Cerebellar cortex (tissue), 1 donor: ENCODE measurements around the gene TMEM201.
A peak's percentile ranks its signal among the peaks of the same experiment; 100 is the strongest.
"Not testable (repeated sequence)": the region's sequence is repeated elsewhere in the genome, so short reads cannot be mapped to it uniquely, and the experiment has no call there.

Source experiments
- DNase-seq: peaks from one replicate; pipeline ENCODE4 v3.0.0-alpha.2; 2015; ENCODE audit warnings: low spot score

The TMEM201 gene, protein sequence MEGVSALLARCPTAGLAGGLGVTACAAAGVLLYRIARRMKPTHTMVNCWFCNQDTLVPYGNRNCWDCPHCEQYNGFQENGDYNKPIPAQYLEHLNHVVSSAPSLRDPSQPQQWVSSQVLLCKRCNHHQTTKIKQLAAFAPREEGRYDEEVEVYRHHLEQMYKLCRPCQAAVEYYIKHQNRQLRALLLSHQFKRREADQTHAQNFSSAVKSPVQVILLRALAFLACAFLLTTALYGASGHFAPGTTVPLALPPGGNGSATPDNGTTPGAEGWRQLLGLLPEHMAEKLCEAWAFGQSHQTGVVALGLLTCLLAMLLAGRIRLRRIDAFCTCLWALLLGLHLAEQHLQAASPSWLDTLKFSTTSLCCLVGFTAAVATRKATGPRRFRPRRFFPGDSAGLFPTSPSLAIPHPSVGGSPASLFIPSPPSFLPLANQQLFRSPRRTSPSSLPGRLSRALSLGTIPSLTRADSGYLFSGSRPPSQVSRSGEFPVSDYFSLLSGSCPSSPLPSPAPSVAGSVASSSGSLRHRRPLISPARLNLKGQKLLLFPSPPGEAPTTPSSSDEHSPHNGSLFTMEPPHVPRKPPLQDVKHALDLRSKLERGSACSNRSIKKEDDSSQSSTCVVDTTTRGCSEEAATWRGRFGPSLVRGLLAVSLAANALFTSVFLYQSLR

DNA sequence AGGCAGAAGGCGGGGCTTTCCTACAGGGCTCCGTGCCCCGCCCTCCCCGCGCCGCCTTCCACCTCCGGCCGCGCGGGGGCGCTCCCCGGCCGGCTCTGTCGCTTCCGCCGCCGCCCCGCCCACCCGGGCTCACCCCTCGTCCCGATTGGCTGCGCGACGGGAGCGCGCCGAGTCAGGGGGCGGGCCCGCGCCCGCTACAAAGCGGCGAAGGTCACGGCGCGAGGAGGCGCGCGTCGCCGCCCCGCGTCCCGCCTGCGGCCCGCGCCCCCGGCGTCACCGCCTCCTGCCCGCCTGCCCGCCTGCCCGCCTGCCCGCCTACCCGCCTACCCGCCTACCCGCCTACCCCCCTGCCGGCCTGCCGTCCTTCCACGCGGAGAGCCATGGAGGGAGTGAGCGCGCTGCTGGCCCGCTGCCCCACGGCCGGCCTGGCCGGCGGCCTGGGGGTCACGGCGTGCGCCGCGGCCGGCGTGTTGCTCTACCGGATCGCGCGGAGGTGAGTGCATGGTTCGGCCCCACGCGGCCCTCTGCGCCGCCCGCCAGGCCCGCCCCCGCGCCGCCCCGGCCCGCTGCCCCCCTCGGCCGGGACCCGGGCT is at the start of gene TMEM201:
TSS of gene TMEM201 (plus strand) at position 361 of the 593 bp plus-strand sequence. CDS start at position 381, 20 bp downstream.
- DNase-seq: peak; percentile 89

DNA sequence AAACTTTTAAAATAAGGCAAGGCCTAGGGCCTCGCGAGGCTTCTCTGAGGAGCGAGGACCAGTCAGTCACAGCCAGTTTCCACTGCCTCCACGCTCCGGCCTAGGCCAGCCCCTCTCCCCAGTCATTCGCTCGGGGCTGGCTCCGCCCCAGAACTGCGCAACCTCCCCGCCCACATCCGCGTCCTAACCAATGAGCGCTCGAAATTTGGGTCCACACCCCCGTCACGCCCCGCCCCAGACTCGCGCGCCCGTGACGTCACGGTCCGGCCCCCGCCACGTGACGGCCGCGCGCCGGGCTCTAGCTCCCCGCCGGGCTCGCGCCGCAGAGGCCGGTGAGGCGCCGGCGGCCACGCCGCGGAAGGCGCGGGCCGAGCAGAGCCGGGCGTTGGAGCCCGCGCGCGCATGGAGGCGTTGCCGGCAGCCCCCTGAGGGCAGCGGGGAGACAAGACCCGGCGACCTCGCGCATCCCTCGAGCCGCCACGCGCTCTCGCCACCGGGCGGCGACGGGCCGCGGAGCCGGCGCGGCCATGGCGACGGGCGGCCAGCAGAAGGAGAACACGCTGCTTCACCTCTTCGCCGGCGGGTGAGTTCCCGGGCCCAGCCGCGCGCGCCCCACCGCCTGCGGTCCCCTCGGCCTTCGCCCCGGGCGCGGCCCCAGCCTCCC is 49.4 kb upstream of the TMEM201 start, which contains the start of gene SLC25A33:
TSS of gene SLC25A33 (plus strand) at position 301 of the 664 bp plus-strand sequence. CDS start at position 528, 227 bp downstream.
- DNase-seq: peak; percentile 87

DNA sequence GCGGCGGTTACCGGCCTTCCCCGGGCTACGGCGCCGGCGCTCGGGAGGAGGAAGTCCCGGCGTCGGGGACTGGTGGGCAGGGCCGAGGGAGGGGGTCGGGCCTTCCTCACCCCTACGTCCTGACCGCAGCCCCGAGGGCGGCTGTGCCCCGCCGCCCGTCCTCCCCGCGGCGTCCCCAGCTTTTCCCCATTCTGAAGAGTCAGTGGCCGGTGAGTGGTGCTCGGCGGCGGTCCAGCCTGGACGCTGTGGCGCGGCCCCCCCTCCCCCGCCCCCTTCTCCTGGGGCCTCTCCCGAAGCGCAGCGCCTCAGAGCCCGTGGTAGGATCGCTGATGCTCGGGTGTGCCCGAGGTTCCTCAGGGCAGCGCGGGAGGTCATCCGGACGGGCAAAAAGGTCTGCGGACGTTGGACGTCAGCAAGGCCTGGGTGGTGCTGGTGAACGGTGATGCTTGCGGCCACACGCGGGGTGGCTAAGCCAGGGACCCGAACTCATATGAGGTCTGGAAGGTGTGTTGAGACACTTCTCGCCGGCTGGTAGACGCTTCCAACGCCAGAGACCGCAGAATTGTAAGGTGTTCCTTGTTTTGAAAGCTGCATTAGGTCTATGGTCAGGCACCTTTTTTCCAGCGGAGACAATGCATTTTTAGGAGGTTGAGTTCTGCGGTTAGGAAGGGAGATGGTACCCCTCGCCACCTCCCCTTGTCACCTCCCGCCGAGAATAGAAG is 48.7 kb upstream of the TMEM201 start:
- peak; percentile 21 for DNase-seq

DNA sequence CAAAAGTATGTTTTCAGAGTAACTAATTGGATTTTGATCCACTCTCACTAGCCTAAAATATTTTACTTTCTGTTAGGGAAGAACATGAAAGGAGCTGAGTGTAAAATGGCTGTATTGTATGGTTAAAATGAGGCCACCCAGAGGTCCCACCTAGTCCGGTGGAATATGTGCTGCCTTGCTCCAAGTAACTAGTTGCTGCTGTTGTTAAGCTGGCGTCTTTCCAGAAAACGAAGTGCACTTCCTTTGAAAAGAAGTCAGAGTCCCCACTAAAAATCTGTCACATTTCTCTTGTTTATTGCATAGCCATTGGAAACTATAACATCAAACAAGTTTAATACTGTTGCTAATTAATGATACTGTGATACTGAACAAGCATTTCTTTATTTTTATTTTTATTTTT is 46.3 kb upstream of the TMEM201 start:
- no peak for DNase-seq

DNA sequence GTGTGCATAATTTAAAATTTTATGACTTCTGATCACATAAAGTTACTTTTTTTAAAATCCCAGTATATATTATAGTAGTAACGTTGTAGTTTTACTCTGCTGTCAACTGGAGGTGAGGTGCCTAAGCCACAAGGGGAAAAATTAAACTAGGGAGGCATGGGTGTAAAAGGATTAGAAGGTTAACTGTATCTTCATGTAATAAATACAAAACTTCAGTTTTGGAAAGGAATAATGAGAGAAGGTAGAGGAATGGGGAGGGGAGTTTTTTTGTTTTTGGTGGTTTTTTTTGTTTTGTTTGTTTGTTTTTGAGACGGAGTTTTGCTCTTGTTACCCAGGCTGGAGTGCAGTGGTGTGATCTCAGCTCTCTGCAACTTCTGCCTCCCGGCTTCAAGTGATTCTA is 43.8 kb upstream of the TMEM201 start:
- DNase-seq: no peak

DNA sequence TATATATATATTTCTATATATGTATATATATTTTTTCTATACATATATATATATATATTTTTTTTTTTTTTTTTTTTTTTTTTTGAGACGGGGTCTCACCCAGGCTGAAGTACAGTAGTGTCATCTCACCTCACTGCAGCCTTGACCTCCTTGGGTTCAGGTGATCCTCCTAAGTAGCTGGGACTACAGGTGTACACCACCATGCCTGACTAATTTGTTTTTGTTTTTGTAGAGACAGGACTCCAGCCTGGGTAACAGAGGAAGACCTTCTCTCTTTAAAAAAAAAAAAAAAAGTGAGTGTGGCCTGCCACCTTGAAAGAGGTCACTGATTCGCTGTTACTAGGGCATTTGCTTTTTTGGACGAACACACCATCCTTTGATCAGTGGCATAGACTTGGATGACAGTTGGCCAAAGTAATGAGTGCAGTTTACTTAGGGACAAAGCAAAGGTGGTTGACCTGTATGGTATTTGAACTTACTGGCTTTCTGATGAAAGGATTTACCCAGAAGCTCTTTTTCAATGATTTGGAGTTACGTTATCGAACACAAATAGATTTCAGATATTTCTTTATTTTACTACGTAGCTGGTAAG is 38.7 kb upstream of the TMEM201 start:
- no peak for DNase-seq

DNA sequence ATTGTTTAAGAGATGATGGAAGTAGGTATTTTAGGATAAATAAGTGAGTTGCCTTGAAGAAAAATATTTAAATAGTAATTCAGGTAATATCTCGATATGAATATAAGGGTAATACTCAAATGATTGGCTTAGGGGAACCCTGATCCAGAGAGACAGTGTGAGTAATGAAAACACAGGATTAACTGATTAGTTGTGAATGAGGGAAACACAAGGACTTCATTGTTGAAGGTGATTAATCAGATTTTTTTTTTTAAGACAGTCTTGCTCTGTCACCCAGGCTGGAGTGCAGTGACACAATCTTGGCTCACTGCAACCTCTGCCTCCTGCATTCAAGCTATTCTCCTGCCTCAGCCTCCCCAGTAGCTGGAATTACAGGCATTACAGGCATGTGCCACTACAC is 36.7 kb upstream of the TMEM201 start:
- DNase-seq: no peak

DNA sequence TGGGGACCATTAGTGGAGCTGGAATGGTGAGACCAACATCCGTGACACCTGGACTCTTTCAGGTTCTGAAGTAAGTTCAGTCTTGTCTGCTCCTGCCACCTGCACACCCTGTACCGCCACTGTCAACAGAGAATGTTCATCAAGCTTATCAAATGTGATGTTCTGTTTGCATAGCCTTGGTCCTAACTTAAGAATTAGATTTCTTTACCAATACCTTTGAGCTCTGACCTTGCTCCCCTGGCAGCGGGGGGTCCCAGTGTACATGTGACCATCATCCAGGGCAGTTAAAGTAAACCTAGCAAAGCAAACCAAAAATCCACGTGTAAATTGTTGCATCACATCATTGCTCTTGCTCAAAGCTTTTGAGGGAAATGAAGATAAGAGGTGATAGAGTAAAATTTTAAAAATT is 35.0 kb upstream of the TMEM201 start:
- DNase-seq: no peak

DNA sequence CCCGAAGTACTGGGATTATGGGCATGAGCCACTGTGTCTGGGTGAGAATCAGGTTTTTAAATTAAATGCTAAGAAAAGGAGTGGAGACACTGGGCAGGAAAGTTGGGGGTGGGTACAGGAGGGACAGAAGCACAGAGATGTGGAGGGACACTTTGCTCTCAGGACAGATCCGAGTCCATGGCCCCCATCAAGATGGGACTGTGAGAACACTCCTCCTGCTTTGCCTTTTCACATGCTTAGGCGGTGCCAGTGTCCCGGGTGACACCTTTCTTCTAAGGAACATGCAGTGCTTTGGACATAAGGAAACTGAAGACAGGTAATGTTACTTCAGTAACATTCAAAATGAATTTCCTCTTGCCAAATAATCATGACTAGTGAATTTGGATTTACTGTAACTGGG is 32.8 kb upstream of the TMEM201 start:
- no peak for DNase-seq

DNA sequence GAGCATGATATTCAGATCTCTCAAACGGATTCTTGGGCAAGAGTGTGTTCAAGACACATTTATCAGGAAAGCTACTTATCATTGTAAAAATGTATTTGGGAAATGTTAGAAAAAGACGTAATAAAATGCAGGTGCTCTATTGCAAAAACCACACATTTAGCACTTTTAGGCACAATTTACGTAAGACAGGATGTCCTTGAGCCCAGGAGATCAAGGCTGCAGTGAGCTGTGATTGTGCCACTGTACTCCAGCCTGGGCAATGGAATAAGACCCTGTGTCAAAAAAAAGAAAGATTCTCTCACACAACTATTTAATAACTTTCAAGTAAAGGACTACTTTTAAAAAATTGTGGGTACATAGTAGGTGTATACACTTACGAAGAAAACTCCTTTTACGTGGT is 31.1 kb upstream of the TMEM201 start:
- no peak for DNase-seq

DNA sequence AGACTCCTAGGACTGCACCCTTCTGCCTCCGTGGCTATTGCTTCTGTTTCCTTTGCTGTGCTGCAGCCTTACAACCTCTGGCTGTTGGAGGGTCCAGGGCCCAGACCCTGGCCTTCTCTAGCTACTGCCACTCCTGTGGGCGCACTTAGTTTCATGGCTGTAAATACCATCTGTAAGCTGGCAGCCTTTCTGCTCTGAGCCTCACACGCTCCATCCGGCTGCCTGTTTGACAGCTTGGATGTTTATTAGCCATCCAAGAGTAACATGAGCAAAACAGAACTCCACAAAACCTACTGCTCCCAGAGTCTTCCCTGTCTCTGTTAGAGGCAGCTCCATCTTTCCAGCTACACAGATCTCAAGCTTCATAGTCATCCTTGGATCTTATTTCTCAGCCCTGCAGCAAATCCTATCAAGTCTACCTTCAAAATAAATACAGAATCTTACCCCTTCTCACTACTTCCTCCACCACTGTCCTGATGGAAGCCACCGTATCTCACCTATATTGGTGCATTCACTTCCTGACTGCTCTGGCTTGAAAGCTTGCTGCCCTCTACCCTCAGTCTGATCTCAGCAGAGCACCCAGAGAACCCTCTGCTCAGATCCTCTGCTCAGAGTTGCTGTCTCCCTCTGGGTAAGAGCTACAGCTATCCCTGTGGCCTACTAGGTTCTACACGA is 30.3 kb upstream of the TMEM201 start:
- DNase-seq: no peak

DNA sequence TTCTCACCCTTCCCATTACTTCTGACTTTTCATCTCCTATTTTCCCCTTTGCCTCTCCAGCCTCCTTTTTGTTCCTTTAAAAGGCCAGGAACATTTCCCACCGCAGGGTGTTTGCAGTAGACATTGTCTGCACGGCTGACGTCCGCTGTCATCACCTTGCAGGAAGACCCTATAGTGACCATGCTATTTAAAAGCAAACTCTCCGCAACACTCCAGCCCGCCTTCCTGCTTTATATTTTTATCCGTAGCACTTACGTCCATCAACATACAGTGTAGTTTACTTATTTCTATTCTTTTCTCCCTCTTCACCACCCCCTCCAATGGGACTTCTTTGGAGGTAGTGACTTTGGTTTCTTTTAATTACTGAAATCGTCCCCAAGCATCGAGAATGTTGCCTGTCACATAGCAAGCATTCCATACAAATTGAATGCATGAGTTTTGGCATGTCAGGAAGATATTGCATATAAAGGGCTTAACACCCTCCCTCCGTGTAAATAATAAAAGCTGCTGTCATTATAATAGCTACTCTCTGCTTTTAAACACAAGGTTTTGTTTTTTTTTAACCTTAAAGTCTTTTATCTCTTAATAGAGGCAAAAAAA is 29.7 kb upstream of the TMEM201 start:
- DNase-seq: no peak

DNA sequence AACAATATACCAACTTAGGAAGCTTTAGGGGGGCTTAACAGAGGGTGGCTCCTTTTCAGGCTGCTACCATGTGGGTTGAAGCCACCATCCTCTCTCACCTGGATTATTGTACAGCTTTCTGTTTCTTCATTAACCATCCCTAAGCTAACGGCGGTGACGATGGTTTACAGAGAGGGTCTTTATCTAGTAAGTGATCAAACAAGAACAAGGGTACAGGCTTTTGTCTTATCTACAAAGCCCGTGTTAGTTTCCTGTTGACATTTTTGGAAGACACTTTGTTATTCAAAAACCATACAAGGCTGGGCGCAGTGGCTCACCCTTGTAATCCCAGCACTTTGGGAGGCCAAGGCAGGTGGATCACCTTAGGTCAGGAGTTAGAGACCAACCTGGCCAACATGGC is 29.0 kb upstream of the TMEM201 start:
- no peak for DNase-seq

DNA sequence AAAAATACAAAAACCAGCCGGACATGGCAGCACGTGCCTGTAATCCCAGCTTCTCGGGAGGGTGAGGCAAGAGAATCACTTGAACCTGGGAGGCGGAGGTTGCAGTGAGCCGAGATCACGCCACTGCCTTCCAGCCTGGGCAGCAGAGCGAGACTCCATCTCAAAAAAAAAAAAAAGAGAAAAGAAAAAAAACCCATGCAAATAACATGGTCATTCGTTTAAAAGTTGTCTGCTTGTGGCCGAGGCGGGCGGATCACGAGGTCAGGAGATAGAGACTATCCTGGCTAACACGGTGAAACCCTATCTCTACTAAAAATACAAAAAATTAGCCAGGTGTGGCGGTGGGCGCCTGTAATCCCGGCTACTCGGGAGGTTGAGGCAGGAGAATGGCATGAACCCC is 28.6 kb upstream of the TMEM201 start:
- DNase-seq: not testable (repeated sequence)

DNA sequence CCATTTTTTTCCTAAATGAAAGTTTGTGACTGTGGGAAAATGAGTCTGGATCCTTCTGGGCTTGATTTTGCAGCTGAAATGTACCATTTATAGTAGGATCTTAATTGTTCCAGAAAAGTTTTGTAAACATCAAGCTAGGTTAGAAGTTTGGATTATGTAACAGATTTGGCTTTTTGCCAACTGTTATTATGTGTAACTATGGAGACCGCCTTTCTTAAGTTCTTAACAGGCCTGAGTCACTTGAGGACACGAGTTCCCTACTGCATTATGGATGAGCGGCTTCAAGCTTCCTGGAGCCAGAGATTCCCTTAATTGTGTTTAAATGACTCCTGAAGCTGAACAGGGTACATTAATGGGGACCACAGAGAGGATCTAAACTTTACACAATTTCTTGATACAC is 27.3 kb upstream of the TMEM201 start:
- peak; percentile 33 for DNase-seq

DNA sequence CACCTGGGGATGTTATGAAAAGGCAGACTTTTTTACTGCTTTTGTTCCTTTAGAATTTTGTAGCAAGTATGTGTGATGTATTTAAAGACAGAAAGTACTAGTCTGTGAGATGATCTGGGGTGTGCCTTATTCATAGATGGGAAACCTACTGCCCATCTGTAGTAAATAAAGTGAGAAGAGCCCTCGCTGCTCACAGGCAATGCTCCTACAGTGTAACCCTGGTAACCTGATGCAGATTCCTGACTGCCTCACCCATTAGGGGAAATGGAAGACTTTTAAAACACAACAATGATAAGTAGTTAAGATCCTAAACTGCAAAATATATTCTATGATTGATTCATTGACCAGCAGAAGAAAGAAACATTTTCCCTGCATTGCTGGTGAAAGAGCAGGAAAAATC is 19.4 kb upstream of the TMEM201 start:
- no peak for DNase-seq

DNA sequence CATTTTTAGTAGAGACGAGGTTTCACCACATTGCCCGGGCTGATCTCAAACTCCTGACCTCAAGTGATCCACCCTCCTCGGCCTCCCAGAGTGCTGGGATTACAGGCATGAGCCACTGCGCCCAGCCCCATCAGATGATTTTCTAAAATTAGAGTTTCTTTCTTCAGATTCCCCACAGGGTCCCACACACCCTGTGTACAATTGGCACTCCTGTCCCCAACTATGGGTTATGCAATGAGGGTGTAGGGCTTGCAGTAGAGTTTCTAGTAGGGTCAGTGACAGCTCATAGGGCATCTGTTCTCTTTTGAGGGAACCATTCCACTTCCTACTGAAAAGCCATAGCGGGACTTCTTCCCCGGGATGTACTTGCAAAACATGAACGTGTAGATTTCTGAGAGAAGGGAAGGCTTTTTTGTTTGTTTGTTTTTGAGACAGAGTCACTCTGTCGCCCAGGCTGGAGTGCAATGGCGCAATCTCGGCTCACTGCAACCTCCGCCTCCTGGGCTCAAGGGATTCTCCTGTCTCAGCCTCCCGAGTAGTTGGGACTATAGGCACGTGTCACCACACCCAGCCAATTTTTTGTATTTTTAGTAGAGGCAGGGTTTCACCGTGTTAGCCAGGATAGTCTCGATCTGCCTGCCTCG is 17.7 kb upstream of the TMEM201 start:
- DNase-seq: not testable (repeated sequence)

DNA sequence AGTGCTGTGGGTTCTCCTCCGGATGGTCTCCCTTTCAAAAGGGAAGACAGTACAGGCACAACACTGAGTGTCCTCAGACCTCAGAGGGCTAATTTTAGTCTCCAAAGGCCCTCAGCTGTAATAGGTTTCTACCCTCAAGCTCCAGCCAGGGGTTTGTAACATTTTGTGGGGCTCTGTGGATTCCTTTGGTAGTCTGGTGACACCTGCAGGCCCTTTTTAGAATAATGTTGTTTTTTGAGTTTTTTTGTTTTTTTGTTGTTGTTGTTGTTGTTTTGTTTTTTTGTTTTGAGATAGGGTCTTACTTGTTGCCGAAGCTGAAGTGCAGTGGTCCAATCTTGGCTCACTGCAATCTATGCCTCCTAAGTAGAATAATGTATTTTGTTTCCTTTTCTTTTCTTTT is 15.0 kb upstream of the TMEM201 start:
- DNase-seq: peak; percentile 54

DNA sequence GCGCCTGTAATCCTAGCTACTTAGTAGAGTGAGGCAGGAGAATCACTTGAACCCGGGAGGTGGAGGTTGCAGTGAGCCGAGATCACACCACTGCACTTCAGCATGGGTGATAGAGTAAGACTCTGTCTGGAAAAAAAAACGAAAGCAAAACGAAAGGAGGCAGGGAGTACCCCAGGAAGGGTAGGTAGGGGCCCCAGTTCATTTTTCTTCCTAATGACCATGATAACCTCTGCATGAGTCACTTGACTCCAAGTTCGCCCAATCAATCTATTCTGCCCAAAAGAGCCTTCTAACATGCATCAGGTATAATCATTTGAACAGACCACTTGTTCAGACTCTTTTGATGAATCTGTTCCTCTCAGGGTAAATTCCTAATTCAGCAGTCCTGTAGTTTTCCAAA is 13.2 kb upstream of the TMEM201 start:
- DNase-seq: no peak

DNA sequence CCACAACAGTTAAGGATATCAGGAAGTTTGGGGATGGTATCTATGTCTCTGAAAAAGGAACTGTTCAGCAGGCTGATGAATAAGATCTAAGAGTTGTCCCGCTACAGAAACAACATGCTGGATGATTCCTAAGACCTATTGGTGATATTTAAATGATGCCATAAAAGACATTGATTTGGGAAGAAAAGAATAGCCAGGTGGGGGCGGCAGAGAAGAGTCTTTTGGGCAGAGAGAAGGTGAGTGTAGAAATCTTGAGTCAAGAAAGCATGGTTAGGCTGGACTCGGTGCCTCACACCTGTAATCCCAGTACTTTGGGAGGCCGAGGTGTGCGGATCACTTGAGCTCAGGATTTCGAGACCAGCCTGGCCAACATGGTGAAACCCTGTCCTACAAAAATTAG is 11.8 kb upstream of the TMEM201 start:
- DNase-seq: no peak
